Vagina (tissue), 2 donors: ENCODE measurements around the gene NOL4L.

Experiments used
- CTCF ChIP-seq, 3 experiments: fragments of 450-650 bp in 2 of 3; fragments of 200-600 bp in 1 of 3; sonication (generic) in 1 of 3; IDR thresholded peaks; one replicate each; pipeline ENCODE4 v1.5.1; 2017 to 2019; ENCODE audit warnings: antibody characterized with exemption in 3 of 3, mild to moderate bottlenecking in 2 of 3, moderate library complexity in 2 of 3
- POLR2A ChIP-seq, 2 donors: fragments of 450-650 bp; IDR thresholded peaks; one replicate each; pipeline ENCODE4 v1.6.1; 2017; ENCODE audit warnings: antibody characterized with exemption in 2 of 2, mild to moderate bottlenecking in 2 of 2, moderate library complexity in 2 of 2
- POLR2AphosphoS5 ChIP-seq, 2 donors: sonication (generic); formaldehyde crosslinking; IDR thresholded peaks; one replicate each; pipeline ENCODE4 v1.9.0; 2017; ENCODE audit warnings: antibody characterized with exemption in 2 of 2, mild to moderate bottlenecking in 2 of 2, low read depth in 1 of 2; ENCODE audit not compliant: insufficient read depth in 1 of 2

DNA sequence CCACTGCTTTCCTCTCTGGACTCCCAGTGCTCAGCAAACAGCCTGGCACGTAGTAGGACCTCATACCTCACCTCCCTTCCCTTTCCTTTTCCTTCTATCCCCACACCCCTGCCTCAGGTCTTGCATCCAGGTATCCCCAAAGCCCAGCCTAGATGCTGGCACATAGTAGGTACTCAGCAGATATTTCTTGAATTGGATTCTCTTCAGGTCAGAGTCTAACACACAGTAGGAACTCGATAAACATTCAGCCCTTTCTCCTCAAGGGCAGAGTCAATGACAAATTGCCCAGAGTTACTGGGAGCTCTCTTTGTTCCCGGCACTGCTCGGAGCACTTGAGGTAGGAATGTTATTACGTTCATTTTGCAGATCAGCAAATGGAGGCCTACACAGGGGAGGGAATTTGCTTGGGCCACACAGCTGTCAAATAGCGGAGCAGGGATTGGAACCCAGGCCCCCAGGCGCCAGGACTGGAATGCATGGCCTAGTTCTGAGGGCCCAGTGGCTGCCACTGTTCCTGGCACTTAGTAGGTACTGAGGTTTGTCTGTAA lies 25.9 kb downstream of the NOL4L start:
- TF ChIP-seq CTCF (IDR thresholded peaks at IDR 0.05) = no peak
- no peak for TF ChIP-seq POLR2A (IDR thresholded peaks at IDR 0.05)
- no peak for TF ChIP-seq POLR2AphosphoS5 (IDR thresholded peaks at IDR 0.05; ENCODE audit: insufficient read depth in 1 of 2, low read depth in 1 of 2)
